GM23338 (cell line): ENCODE data around the gene CELF2. TPM values are rescaled to one million over a fixed set of nuclear protein-coding genes. Genes with fewer than 3 reads are reported as not detected.

Experiments used
- ATAC-seq: fragments of 200-7000 bp; cut with Tn5 transposase; 3 replicates; pipeline ENCODE4 v1.9.1; 2020
- DNase-seq: peaks from one replicate; pipeline ENCODE4 v3.0.0-alpha.2; 2015; ENCODE audit warnings: low spot score
- H2AFZ ChIP-seq: fragments of 200-600 bp; sonication (generic); 2 replicates; pipeline ENCODE4 v1.8.0; 2016; ENCODE audit warnings: antibody characterized with exemption, mild to moderate bottlenecking, moderate library complexity
- H3F3A ChIP-seq: fragments of 200-600 bp; sonication (generic); replicated peaks from 2 replicates; pipeline ENCODE4 v1.8.0; 2017; ENCODE audit warnings: antibody characterized with exemption, mixed run types, low read depth
- H3K27ac ChIP-seq: fragments of 200-600 bp; sonication (generic); 2 replicates; pipeline ENCODE4 v1.6.1; 2016; ENCODE audit warnings: low read depth
- H3K27me3 ChIP-seq: fragments of 200-600 bp; sonication (generic); 2 replicates; pipeline ENCODE4 v1.8.0; 2016; ENCODE audit warnings: mild to moderate bottlenecking, mixed run types, moderate library complexity; ENCODE audit not compliant: insufficient read depth
- H3K36me3 ChIP-seq: fragments of 200-600 bp; sonication (generic); 2 replicates; pipeline ENCODE4 v1.8.0; 2016; ENCODE audit warnings: mild to moderate bottlenecking; ENCODE audit not compliant: insufficient read depth
- H3K4me1 ChIP-seq: fragments of 200-600 bp; sonication (generic); 2 replicates; pipeline ENCODE4 v1.8.0; 2016; ENCODE audit warnings: mild to moderate bottlenecking, moderate library complexity; ENCODE audit not compliant: insufficient read depth
- H3K4me2 ChIP-seq: fragments of 200-600 bp; sonication (generic); 2 replicates; pipeline ENCODE4 v1.7.1; 2017; ENCODE audit warnings: mixed run types
- H3K4me3 ChIP-seq: fragments of 200-600 bp; sonication (generic); 2 replicates; pipeline ENCODE4 v1.6.1; 2016; ENCODE audit warnings: mixed run types
- H3K79me2 ChIP-seq: fragments of 200-600 bp; sonication (generic); replicated peaks from 2 replicates; pipeline ENCODE4 v1.8.0; 2017; ENCODE audit warnings: mild to moderate bottlenecking; ENCODE audit not compliant: insufficient read depth
- H3K9me2 ChIP-seq: fragments of 200-600 bp; sonication (generic); 2 replicates; pipeline ENCODE4 v1.8.0; 2017; ENCODE audit not compliant: insufficient read depth
- H4K20me1 ChIP-seq: fragments of 200-600 bp; sonication (generic); replicated peaks from 2 replicates; pipeline ENCODE4 v1.8.0; 2017; ENCODE audit warnings: mild to moderate bottlenecking; ENCODE audit not compliant: insufficient read depth
- H3K27ac Mint-ChIP-seq: 2 replicates; pipeline ENCODE4 v1.8.0; 2020; ENCODE audit warnings: inconsistent platforms, mild to moderate bottlenecking, moderate library complexity, mixed read lengths
- H3K27me3 Mint-ChIP-seq: 3 replicates; pipeline ENCODE4 v1.8.0; 2022; ENCODE audit warnings: low read depth, mild to moderate bottlenecking, moderate library complexity, mixed read lengths, inconsistent platforms; ENCODE audit not compliant: insufficient read depth, poor library complexity
- H3K36me3 Mint-ChIP-seq: 3 replicates; pipeline ENCODE4 v1.8.0; 2021; ENCODE audit warnings: low read depth, mild to moderate bottlenecking, inconsistent platforms, moderate library complexity, mixed read lengths
- H3K4me1 Mint-ChIP-seq: 3 replicates; pipeline ENCODE4 v1.8.0; 2020; ENCODE audit warnings: mild to moderate bottlenecking, inconsistent platforms, mixed read lengths
- H3K4me3 Mint-ChIP-seq: 3 replicates; pipeline ENCODE4 v1.8.0; 2021; ENCODE audit warnings: moderate library complexity, mild to moderate bottlenecking, inconsistent platforms, mixed read lengths
- H3K9me3 Mint-ChIP-seq: 3 replicates; pipeline ENCODE4 v1.8.0; 2020; ENCODE audit warnings: moderate library complexity, mild to moderate bottlenecking, inconsistent platforms, mixed read lengths
- CREB1 ChIP-seq: fragments of 250-450 bp; sonication (Bioruptor Pico); IDR thresholded peaks from 2 replicates; pipeline ENCODE4 v1.5.0; 2020; ENCODE audit warnings: low read depth, mild to moderate bottlenecking, moderate library complexity
- CTCF ChIP-seq, 2 experiments: fragments of 200-600 bp in 1 of 2; sonication (generic) in 1 of 2; conservative IDR thresholded peaks; 2 replicates each; pipeline versions ENCODE4 v1.5.1 to v1.6.1; 2016 to 2017; ENCODE audit warnings: antibody characterized with exemption in 2 of 2, low read depth in 2 of 2, mild to moderate bottlenecking in 2 of 2, moderate library complexity in 1 of 2
- EZH2 ChIP-seq: fragments of 200-600 bp; sonication (generic); IDR thresholded peaks from one replicate; pipeline ENCODE4 v1.8.0; 2017; ENCODE audit warnings: antibody characterized with exemption, mild to moderate bottlenecking, low read depth; ENCODE audit not compliant: unreplicated experiment
- EZH2phosphoT487 ChIP-seq: fragments of 200-600 bp; sonication (generic); IDR thresholded peaks from one replicate; pipeline ENCODE4 v1.8.1; 2018; ENCODE audit warnings: antibody characterized with exemption; ENCODE audit not compliant: unreplicated experiment
- JUNB ChIP-seq: IDR thresholded peaks from one replicate; pipeline ENCODE4 v1.6.1; 2016; ENCODE audit warnings: antibody characterized with exemption; ENCODE audit not compliant: unreplicated experiment
- NANOG ChIP-seq: IDR thresholded peaks from 2 replicates; pipeline ENCODE4 v1.6.1; 2016; ENCODE audit warnings: antibody characterized with exemption, borderline replicate concordance
- POLR2AphosphoS5 ChIP-seq: IDR thresholded peaks from 2 replicates; pipeline ENCODE4 v1.6.1; 2016; ENCODE audit warnings: antibody characterized with exemption, low read depth
- STAT1 ChIP-seq: IDR thresholded peaks from one replicate; pipeline ENCODE4 v1.6.1; 2016; ENCODE audit warnings: antibody characterized with exemption; ENCODE audit not compliant: unreplicated experiment
- ZNF114 ChIP-seq: fragments of 250-450 bp; sonication (Bioruptor Pico); IDR thresholded peaks from 2 replicates; pipeline ENCODE4 v1.5.0; 2020; ENCODE audit warnings: mild to moderate bottlenecking, moderate library complexity
- ZNF331 ChIP-seq: fragments of 250-450 bp; sonication (Bioruptor Pico); IDR thresholded peaks from 2 replicates; pipeline ENCODE4 v1.5.0; 2020; ENCODE audit warnings: low read depth, mild to moderate bottlenecking, moderate library complexity
- polyA plus RNA-seq: library from polyadenylated mRNA; unstranded; fragments of >200 nt; fragmentation: Nextera tagmentation; extraction: Ambion mirVana; gene quantifications from 2 replicates; pipeline ENCODE4 v1.2.1, GENCODE V29; 2016
- total RNA-seq: library from RNA; depleted of rRNA; stranded (reverse); fragments of >200 nt; shearing (Covaris generic); gene quantifications from 2 replicates; pipeline ENCODE4 v1.2.3, GENCODE V29; 2014
- TF ChIP-seq, protein P1 (sequence below): fragments of 250-450 bp; sonication (Bioruptor Pico); IDR thresholded peaks from 2 replicates; pipeline ENCODE4 v1.5.0; 2020; ENCODE audit warnings: mild to moderate bottlenecking, moderate library complexity
- TF ChIP-seq, protein P2 (sequence below): IDR thresholded peaks from 2 replicates; pipeline ENCODE4 v1.6.1; 2016; ENCODE audit warnings: antibody characterized with exemption
- TF ChIP-seq, protein P3 (sequence below): IDR thresholded peaks from one replicate; pipeline ENCODE4 v1.6.1; 2018; ENCODE audit warnings: antibody characterized with exemption; ENCODE audit not compliant: unreplicated experiment

CELF2 gene
- total and polyA plus RNA-seq, 2 experiments from 2014 or later = 18.1 to 22.5 TPM

DNA sequence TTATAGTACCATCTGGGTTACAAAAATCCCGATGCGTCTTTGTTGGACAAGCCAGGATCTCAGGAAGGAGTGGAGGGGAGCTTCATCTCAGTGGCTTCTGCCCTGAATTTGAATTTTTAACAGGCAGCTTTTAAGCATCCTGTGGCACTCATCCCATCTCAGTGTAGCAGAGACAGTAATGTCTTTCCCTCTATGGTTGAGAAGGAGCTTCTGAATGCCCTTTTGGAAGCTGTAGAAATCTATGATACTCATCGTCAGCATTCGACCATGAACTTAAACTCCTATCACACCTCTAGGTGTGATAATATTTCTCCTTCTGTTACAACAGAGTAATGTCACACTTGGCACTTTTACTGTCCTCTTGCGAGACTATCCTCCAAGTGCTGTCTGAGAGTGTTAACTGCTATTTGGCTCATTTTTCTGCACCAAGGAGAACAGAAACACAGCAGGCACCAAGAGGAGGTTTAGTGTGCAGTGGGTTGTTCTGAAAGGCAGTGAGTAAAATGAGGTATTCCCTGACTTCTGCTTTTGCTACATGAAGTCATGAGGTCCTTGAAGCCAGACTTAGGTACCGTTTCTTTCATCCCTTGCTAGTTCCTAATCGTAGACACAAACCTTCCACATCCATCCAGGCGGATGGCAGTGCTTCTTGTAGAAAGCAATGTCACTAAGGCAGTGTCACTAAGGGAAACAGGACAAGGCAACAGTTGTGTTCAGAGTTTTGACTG lies 177.4 kb downstream of the CELF2 start:
- no peaks in the 10 kb centered on the region for H3F3A ChIP-seq
- H3K4me3 ChIP-seq = no peak overlapping the region
- TF ChIP-seq POLR2AphosphoS5 (no peak), CREB1 (CRISPR knock-in tag) (no peak), EZH2phosphoT487 (no peak), STAT1 (no peak), CTCF (conservative IDR thresholded peaks at IDR 0.05; ENCODE audit: low read depth in 2 of 2) (no peak), NANOG (no peak), JUNB (no peak), EZH2 (no peak), ZNF331 (CRISPR knock-in tag) (no peak), ZNF114 (no peak)
- TF ChIP-seq, protein P1, sequence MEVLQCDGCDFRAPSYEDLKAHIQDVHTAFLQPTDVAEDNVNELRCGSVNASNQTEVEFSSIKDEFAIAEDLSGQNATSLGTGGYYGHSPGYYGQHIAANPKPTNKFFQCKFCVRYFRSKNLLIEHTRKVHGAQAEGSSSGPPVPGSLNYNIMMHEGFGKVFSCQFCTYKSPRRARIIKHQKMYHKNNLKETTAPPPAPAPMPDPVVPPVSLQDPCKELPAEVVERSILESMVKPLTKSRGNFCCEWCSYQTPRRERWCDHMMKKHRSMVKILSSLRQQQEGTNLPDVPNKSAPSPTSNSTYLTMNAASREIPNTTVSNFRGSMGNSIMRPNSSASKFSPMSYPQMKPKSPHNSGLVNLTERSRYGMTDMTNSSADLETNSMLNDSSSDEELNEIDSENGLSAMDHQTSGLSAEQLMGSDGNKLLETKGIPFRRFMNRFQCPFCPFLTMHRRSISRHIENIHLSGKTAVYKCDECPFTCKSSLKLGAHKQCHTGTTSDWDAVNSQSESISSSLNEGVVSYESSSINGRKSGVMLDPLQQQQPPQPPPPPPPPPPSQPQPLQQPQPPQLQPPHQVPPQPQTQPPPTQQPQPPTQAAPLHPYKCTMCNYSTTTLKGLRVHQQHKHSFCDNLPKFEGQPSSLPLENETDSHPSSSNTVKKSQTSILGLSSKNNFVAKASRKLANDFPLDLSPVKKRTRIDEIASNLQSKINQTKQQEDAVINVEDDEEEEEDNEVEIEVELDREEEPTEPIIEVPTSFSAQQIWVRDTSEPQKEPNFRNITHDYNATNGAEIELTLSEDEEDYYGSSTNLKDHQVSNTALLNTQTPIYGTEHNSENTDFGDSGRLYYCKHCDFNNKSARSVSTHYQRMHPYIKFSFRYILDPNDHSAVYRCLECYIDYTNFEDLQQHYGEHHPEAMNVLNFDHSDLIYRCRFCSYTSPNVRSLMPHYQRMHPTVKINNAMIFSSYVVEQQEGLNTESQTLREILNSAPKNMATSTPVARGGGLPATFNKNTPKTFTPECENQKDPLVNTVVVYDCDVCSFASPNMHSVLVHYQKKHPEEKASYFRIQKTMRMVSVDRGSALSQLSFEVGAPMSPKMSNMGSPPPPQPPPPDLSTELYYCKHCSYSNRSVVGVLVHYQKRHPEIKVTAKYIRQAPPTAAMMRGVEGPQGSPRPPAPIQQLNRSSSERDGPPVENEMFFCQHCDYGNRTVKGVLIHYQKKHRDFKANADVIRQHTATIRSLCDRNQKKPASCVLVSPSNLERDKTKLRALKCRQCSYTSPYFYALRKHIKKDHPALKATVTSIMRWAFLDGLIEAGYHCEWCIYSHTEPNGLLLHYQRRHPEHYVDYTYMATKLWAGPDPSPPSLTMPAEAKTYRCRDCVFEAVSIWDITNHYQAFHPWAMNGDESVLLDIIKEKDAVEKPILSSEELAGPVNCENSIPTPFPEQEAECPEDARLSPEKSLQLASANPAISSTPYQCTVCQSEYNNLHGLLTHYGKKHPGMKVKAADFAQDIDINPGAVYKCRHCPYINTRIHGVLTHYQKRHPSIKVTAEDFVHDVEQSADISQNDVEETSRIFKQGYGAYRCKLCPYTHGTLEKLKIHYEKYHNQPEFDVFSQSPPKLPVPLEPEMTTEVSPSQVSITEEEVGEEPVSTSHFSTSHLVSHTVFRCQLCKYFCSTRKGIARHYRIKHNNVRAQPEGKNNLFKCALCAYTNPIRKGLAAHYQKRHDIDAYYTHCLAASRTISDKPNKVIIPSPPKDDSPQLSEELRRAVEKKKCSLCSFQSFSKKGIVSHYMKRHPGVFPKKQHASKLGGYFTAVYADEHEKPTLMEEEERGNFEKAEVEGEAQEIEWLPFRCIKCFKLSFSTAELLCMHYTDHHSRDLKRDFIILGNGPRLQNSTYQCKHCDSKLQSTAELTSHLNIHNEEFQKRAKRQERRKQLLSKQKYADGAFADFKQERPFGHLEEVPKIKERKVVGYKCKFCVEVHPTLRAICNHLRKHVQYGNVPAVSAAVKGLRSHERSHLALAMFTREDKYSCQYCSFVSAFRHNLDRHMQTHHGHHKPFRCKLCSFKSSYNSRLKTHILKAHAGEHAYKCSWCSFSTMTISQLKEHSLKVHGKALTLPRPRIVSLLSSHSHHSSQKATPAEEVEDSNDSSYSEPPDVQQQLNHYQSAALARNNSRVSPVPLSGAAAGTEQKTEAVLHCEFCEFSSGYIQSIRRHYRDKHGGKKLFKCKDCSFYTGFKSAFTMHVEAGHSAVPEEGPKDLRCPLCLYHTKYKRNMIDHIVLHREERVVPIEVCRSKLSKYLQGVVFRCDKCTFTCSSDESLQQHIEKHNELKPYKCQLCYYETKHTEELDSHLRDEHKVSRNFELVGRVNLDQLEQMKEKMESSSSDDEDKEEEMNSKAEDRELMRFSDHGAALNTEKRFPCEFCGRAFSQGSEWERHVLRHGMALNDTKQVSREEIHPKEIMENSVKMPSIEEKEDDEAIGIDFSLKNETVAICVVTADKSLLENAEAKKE (CRISPR knock-in tag) = no peak
- TF ChIP-seq, protein P2, sequence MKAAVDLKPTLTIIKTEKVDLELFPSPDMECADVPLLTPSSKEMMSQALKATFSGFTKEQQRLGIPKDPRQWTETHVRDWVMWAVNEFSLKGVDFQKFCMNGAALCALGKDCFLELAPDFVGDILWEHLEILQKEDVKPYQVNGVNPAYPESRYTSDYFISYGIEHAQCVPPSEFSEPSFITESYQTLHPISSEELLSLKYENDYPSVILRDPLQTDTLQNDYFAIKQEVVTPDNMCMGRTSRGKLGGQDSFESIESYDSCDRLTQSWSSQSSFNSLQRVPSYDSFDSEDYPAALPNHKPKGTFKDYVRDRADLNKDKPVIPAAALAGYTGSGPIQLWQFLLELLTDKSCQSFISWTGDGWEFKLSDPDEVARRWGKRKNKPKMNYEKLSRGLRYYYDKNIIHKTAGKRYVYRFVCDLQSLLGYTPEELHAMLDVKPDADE = no peak
- TF ChIP-seq, protein P3, sequence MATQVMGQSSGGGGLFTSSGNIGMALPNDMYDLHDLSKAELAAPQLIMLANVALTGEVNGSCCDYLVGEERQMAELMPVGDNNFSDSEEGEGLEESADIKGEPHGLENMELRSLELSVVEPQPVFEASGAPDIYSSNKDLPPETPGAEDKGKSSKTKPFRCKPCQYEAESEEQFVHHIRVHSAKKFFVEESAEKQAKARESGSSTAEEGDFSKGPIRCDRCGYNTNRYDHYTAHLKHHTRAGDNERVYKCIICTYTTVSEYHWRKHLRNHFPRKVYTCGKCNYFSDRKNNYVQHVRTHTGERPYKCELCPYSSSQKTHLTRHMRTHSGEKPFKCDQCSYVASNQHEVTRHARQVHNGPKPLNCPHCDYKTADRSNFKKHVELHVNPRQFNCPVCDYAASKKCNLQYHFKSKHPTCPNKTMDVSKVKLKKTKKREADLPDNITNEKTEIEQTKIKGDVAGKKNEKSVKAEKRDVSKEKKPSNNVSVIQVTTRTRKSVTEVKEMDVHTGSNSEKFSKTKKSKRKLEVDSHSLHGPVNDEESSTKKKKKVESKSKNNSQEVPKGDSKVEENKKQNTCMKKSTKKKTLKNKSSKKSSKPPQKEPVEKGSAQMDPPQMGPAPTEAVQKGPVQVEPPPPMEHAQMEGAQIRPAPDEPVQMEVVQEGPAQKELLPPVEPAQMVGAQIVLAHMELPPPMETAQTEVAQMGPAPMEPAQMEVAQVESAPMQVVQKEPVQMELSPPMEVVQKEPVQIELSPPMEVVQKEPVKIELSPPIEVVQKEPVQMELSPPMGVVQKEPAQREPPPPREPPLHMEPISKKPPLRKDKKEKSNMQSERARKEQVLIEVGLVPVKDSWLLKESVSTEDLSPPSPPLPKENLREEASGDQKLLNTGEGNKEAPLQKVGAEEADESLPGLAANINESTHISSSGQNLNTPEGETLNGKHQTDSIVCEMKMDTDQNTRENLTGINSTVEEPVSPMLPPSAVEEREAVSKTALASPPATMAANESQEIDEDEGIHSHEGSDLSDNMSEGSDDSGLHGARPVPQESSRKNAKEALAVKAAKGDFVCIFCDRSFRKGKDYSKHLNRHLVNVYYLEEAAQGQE = no peak

More for the DNA sequence above, 177.4 kb downstream of the CELF2 start:
- H3K9me2 ChIP-seq = peaks cover 10% of the 10 kb centered on the region; the same call in 1 of the 2 replicates
- peaks cover 4% of the 10 kb centered on the region for H3K4me1 ChIP-seq
- H3K4me3 Mint-ChIP-seq = no peak overlapping the region
- H3K27me3 ChIP-seq = no peaks in the 10 kb centered on the region
- H3K79me2 ChIP-seq = 0 out of 2 replicates have a peak, but pooled peaks cover 5% of the 10 kb centered on the region
- H3K36me3 ChIP-seq = no peaks in the 10 kb centered on the region
- peaks cover 4% of the 10 kb centered on the region; the same call in 1 of the 3 replicates for H3K36me3 Mint-ChIP-seq
- no peaks in the 10 kb centered on the region for H3K9me3 Mint-ChIP-seq
- no peak for ATAC-seq
- DNase-seq = no peak
- H3K27ac ChIP-seq = no peak overlapping the region
- H4K20me1 ChIP-seq = no peaks in the 10 kb centered on the region
- H3K4me1 Mint-ChIP-seq = peaks cover 38% of the 10 kb centered on the region
- H3K4me2 ChIP-seq = no peak overlapping the region
- H2AFZ ChIP-seq = no peak overlapping the region
- no peak overlapping the region for H3K27ac Mint-ChIP-seq
- H3K27me3 Mint-ChIP-seq = peaks cover 11% of the 10 kb centered on the region
